Middle frontal gyrus (tissue), 1 donor: ENCODE measurements around the gene TP53RK.

Experiments used
- DNase-seq: peaks from one replicate; pipeline ENCODE4 v3.0.0-alpha.2; 2015; ENCODE audit warnings: low spot score; ENCODE audit errors: extremely low spot score

The TP53RK gene

GRCh38 chr20:46708172-46708860 lies 19.1 kb upstream of the TP53RK start:
- DNase-seq: no peak

DNA sequence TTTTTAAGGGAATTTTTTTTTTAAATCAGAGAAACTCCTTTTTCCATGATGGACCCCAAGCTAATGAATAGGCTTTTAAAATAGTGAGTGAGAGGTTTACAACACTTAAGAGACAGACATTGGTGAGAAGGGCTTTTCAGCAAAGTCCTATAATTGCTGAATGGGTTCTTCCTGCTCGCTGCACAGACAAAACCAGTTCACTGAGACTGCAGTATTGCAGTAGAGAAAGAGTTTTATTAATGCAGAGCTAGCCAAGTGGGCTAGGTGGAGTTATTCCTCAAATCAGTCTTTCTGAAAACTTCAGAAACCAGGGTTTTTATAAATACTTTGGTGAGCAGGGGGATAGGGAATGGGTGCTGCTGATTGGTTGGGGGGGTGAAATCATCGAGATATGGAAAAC lies 17.0 kb upstream of the TP53RK start:
- DNase-seq: no peak

- DNase-seq: no peak
These were observed 16.1 kb upstream of the TP53RK start for GRCh38 chr20:46705378-46705729.

DNA sequence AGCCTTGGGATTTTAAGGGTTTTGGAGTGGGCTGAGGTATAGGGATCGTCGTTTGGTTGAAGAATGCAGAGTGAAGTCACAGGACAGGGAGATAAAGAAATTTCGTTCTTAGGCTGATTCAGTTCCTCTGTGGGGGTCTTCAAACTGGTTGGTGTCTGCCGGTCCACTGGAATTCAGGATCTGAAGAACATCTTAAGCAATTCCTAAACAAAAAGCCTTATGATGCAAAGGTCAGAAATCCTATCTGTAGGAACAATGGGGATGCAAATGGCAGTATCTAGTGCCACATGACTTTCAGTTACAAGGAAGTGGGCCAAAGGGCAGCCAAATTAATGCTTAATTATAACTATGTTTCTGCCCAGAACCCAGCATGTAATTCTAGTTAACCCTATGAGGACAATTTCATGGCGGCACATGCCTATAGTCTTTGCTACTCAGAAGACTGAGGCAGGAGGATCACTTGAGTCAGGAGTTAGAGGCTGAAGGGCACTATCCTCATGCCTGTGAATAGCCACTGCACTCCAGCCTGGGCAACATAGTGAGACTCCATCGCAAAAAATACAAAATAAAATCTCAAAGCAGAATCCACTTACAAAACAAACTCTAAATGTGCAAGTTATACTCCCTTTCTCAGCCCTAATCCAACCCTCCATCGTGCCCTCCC lies 15.6 kb upstream of the TP53RK start:
- DNase-seq: no peak

GRCh38 chr20:46703435-46703834 lies 14.2 kb upstream of the TP53RK start:
- DNase-seq: no peak

DNA sequence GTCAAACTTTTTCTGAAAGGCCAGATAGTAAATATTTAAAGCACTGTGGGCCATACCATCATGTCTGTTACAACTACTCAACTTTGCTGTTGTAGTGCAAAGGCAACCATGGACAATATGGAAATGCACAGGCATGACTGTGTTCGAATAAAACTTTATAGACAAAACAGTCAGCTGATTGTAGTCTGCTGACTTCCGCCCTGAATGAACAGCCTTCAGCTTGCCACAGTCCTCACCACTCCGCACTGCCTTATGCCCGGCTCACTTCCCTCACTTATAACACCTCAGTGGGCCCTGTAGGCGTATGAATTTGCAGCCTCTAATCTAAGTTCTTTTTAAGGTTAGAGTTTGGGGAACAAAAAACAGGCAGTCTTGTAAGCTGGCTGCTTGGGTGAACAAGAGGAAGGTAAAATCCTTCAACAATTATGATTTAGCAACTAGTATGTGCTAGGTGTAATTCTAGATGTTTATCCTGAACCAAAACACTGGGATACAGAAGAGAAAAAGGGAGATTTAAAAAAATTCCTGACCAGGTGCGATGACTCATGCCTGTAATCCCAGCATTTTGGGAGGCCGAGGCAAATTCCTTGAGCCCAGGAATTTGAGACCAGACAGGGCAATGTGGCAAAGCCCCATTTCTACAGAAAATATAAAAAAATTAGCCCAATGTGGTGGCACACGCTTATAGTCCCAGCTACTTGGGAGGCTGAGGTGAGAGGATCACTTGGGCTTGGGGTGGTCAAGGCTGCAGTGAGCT lies 13.4 kb upstream of the TP53RK start:
- no peak for DNase-seq

- DNase-seq: no peak
These were observed 12.7 kb upstream of the TP53RK start for GRCh38 chr20:46701986-46702385.

DNA sequence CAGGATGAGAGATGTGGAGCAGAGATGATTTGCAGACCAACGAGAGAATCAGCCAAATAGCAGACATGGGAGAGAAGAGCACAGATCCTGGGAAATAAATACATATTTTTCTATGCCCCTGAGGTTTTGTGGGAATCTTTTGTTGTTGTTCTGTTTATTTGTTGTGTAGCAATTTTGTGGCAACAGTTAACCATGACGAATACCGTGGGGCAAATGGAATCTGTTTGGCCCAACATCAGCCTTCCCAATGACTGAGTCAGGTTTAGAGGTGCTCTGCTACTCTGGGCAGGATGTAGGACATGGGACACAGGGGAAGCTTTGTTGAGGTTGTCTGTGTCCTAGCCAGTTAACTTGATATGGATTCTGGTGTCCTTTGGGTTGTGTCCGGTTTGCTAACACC lies 12.3 kb upstream of the TP53RK start:
- no peak for DNase-seq

DNA sequence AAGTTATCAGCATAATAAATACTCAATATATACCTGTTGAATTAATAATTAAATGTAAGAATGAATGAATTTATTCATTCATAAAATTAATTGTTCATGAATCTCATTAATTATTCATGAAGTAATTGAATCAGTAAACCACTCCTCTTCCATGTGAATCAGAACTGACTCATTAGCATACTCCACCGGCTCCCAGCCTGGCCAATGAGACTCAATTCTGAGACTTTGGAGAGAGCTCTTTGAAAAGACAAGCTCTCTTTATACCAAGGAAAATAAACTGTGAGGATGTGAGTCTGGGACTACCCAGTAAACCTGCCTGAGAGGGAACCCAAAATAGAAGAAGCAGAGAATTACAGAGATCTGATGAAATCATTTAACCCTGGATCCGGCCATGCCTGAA lies 11.8 kb upstream of the TP53RK start:
- no peak for DNase-seq

GRCh38 chr20:46700481-46700880 lies 11.2 kb upstream of the TP53RK start:
- no peak for DNase-seq

DNA sequence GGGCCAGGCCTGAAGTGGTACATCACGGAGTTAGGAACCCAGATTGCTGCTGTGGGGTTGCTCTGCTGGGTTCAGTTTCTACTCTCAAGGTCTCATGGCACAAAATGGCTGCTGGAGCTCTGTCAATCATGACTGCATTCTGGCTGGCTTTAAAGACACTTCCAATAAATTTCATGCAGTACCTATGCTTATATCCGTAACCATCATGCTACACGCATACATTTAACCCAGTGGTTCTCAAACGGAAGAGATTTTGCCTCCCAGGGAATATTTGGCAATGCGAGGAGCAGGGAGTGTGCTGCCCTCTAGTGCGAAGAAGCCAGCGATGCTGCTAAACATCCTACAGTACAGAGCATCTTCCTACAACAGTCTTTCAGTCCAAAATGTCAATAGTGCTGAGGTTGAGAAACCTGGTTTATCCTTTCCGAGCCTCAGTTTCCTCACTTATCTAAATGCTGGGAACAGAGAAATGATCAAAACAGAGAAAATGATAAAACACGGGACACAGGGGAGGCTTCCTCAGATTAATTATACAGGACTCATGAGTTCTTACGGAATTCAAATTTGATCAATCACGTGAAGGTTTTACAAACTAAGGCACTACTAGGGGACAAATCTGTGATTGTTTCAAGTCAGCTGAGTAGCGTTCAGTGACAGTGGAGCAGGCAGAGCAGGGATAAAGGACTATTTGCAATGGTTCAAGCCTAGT lies 10.6 kb upstream of the TP53RK start:
- no peak for DNase-seq

DNA sequence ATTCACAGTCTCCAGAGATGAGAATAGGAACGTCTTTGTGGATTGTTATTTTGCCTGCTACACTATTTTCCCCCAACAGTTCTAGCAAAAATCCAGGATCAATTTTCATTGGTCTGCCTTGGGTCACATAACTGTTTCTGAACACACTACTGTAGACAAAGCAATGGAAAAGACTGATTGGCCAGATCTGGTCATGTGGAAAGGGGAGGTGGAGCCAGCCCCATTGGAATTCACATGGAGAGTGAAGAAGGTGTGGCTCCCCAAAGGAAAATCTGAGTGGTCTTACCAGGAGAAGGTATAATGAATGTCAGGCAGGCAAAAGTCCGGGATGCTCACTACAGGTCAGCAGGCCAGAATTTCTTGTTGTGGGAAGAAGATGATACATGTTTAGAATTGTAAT lies 9.5 kb upstream of the TP53RK start:
- no peak for DNase-seq

GRCh38 chr20:46696791-46697279 lies 7.6 kb upstream of the TP53RK start:
- DNase-seq: no peak

- DNase-seq: no peak
These were observed 6.6 kb upstream of the TP53RK start for GRCh38 chr20:46695892-46696291.

- no peak for DNase-seq
These were observed 5.2 kb upstream of the TP53RK start for GRCh38 chr20:46694484-46694883.

DNA sequence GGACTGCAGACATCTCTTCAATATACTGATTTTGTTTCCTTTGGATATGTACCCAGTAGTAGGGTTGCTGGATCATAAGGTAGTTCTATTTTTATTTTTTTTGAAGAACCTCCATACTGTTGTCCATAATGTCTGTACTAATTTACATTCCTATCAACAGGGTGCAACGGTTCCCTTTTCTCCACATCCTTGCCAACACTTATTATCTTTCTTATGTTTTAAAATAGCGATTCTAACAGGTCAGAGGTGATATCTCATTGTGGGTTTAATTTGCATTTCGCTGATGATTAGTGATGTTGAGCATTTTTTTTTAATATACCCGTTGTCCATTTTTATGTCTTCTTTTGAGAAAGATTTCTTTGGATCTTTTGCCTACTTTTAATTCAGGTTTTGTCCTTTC lies 2.0 kb upstream of the TP53RK start:
- DNase-seq: no peak

DNA sequence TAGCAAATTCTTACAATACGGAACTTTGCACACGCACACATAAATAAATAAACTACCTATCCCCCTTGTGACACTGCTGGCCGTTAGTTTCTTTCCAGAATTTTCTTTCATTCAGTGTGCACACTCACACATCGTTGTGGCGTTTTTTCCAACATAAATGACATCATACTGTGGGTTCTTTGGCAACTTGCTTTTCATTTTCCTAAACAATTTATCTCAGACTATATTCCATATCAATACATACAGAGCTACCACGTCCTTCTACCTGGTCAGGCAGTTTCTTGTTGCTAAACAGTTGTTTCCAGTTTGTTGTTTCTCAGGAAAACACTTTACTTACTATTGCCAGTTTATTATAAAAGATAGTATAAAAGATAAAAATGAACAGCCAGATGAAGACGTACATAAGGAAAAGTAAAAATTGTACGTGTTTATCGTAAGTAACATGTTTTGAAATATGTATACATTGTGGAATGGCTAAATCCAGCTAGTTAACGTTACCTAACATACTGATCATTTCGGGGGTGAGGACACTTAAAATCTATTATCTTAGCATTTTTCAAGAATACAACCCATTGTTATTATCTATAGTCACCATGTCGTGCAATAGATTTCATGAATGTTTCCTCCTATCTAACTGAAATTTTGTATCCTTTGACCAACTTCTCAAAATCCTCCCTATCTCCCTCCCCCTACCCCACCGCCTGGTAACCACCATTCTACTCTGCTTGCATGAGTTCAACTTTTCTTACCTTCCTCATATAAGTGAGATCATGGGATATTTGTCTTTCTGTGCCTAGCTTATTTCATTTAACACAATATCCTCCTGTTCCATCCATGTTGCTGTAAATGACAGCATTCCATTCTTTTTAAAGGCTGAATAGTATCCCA lies 1.2 kb upstream of the TP53RK start:
- DNase-seq: no peak

GRCh38 chr20:46689754-46690085 lies 476 bp upstream of the TP53RK start:
- no peak for DNase-seq

DNA sequence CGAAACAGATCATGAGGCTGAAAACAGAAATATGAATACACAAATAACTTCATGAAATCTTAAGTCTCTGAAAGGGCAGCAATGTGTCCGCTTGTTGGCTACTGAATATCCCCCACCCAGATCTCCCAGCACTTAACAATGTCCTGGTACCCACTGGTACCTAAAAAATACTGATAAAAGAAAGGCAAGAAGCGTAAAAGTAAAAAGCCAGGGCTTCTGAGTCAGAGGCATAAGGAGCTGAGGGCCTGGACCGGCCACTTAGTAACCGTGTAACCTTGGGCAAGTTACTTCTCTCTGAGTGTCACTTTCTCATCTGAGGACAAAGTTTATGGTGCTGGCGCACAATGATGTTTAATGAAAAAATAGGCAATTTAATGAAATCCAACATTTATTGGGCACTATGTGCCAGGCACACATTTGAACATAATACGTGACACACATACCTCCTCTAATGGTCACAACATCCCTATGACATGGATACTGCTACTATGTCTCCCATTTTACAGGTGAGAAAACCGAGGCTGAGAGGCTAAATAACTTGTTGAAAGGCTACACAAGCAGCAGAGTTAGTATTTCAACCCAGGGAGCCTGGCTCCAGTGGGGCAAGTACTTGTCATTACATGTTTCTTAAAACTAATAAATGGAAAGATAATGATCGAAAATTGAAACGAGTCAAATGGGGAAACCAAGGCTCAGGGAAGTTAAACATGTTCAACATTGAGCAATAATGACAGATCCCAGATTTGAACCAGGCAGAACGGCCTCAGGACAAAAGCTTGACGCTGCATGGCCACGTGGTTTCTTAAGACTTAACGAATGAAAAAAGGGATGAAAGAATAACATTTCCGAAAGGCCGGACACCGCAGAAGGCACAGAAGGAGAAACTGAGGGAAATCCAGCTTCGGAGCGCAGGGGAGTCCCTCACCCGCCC lies 828 bp downstream of the TP53RK start:
- DNase-seq: no peak
